ENCODE results near the gene SMYD3. TPM values are rescaled to one million over a fixed set of nuclear protein-coding genes. Genes with fewer than 3 reads are reported as not detected.

SMYD3 gene
- total and polyA plus RNA-seq, 10 of the 15 experiments (the other 5 are each of a cell fraction or from before 2014, with no cell fraction given), result 18.3 to 54.0 (median 24.8) TPM

- Histone ChIP-seq H3K9ac (ENCODE audit: control insufficient read depth, insufficient read depth, low read length) (no peak overlapping the region), H3K4me2 (ENCODE audit: control insufficient read depth, insufficient read depth) (no peak overlapping the region), H2AFZ (ENCODE audit: control insufficient read depth, low read depth, low read length) (no peak overlapping the region), H3K27ac (ENCODE audit: control insufficient read depth, insufficient read depth) (no peak overlapping the region), H3K4me3 (no peak overlapping the region), H3K36me3 (ENCODE audit: control insufficient read depth in 2 of 2, insufficient read depth in 2 of 2, low read length in 1 of 2) (no peaks in the 10 kb centered on the region), H3K27me3 (replicated peaks in 1 of 2; ENCODE audit: control insufficient read depth in 2 of 2, insufficient read depth in 2 of 2, low read length in 1 of 2) (no peaks in the 10 kb centered on the region), H3K79me2 (ENCODE audit: control insufficient read depth, insufficient read depth, low read length) (no peaks in the 10 kb centered on the region), H4K20me1 (ENCODE audit: control insufficient read depth, insufficient read depth) (no peaks in the 10 kb centered on the region), H3K9me3 (replicated peaks; ENCODE audit: control insufficient read depth, insufficient read depth, low read length) (peaks cover 10% of the 10 kb centered on the region), H3K4me1 (ENCODE audit: control insufficient read depth, insufficient read depth, low read length) (peaks cover 3% of the 10 kb centered on the region)
- ATAC-seq (no peak), FAIRE-seq (no peak), DNase-seq (ENCODE audit: low read depth, low spot score) (no peak)
- no TSS peak for BruUV-seq (replicated peaks)
- intact Hi-C loops (cut with micrococcal nuclease; ENCODE audit: unreplicated experiment) (no loop called here), in situ Hi-C loops (cut with MboI) (no loop called here)
- TF ChIP-seq POLR2A (IDR thresholded peaks at IDR 0.05; ENCODE audit: low read depth, low read length), result no peak
- TF ChIP-seq IKZF1 (conservative IDR thresholded peaks at IDR 0.05), result no peak; the same call in 1 of the 2 replicates
- TF ChIP-seq EP300 (IDR thresholded peaks at IDR 0.05; ENCODE audit: borderline replicate concordance in 1 of 2, control insufficient read depth in 1 of 2, low read depth in 2 of 2, low read length in 2 of 2), result no peak
- TF ChIP-seq TARDBP (IDR thresholded peaks at IDR 0.05; ENCODE audit: borderline replicate concordance), result no peak
- no peak for TF ChIP-seq EED (IDR thresholded peaks at IDR 0.05; ENCODE audit: low read depth)
- no peak for TF ChIP-seq JUNB (IDR thresholded peaks at IDR 0.05)
- peak; percentile 22 to 39; a peak in 2 of 4 replicates for TF ChIP-seq IKZF2 (IDR thresholded peaks at IDR 0.05)
- TF ChIP-seq KAT2A (conservative IDR thresholded peaks at IDR 0.05; ENCODE audit: control insufficient read depth, low read depth, low read length), result no peak
- 94% methylated on average over 6 of the region's 6 CpGs for WGBS (ENCODE audit: insufficient coverage, insufficient replicate concordance, low lambda C conversion rate, missing lambda C conversion rate)
- SMC1A ChIA-PET (ENCODE audit: uncharacterized antibody, unreplicated experiment), result interaction anchor here (1.1 to 1.3 kb wide), 2 partner anchors 11 to 221 kb away, joined by 3 read pairs; no protein-coding TSS in a partner anchor
- POLR2A ChIA-PET, result no interaction called here
- CTCF ChIA-PET, result interaction anchor here (1.1 kb wide), 1 partner anchor 13 kb away, joined by 3 read pairs; no protein-coding TSS in a partner anchor
- RAD21 ChIA-PET (ENCODE audit: unreplicated experiment), result no interaction called here
Measured at GRCh38 chr1:246435421-246436041, 71.5 kb downstream of the SMYD3 start.

- DNase-seq (ENCODE audit: low read depth, low spot score) (no peak), ATAC-seq (no peak), FAIRE-seq (no peak)
- BruUV-seq (replicated peaks), result no TSS peak
- no peaks in the 10 kb centered on the region for H4K20me1 ChIP-seq (ENCODE audit: control insufficient read depth, insufficient read depth)
- SMC1A ChIA-PET (ENCODE audit: uncharacterized antibody, unreplicated experiment), result no interaction called here
- no peak overlapping the region for H3K4me3 ChIP-seq
- peaks cover 10% of the 10 kb centered on the region for H3K9me3 ChIP-seq (replicated peaks; ENCODE audit: control insufficient read depth, insufficient read depth, low read length)
- no peaks in the 10 kb centered on the region for H3K27me3 ChIP-seq (replicated peaks in 1 of 2; ENCODE audit: control insufficient read depth in 2 of 2, insufficient read depth in 2 of 2, low read length in 1 of 2)
- RAD21 ChIA-PET (ENCODE audit: unreplicated experiment), result interaction anchor here (0.6 kb wide), 1 partner anchor 104 kb away, joined by 3 read pairs; no protein-coding TSS in a partner anchor
- intact Hi-C loops (cut with micrococcal nuclease; ENCODE audit: unreplicated experiment) (no loop called here), in situ Hi-C loops (cut with MboI) (no loop called here)
- POLR2A ChIA-PET, result no interaction called here
- 47% methylated on average over 5 of the region's 5 CpGs for WGBS (ENCODE audit: insufficient coverage, insufficient replicate concordance, low lambda C conversion rate, missing lambda C conversion rate)
- TF ChIP-seq RUNX3 (IDR thresholded peaks at IDR 0.05; ENCODE audit: low read length), result peak; percentile 27
- TF ChIP-seq PKNOX1 (IDR thresholded peaks at IDR 0.05), result 0 out of 2 replicates have a peak, but pooled peaks have one; percentile 18
- no peak for TF ChIP-seq SIN3A (IDR thresholded peaks at IDR 0.05; ENCODE audit: low read depth, low read length)
- TF ChIP-seq POU2F2 (IDR thresholded peaks at IDR 0.05; ENCODE audit: borderline replicate concordance, low read depth, low read length), result peak; percentile 37; the same call in 1 of the 3 replicates
- H2AFZ ChIP-seq (ENCODE audit: control insufficient read depth, low read depth, low read length), result no peak overlapping the region
- H3K9ac ChIP-seq (ENCODE audit: control insufficient read depth, insufficient read depth, low read length), result no peak overlapping the region
- no peak overlapping the region for H3K27ac ChIP-seq (ENCODE audit: control insufficient read depth, insufficient read depth)
- no peaks in the 10 kb centered on the region for H3K36me3 ChIP-seq (ENCODE audit: control insufficient read depth in 2 of 2, insufficient read depth in 2 of 2, low read length in 1 of 2)
- CTCF ChIA-PET, result no interaction called here
- H3K4me2 ChIP-seq (ENCODE audit: control insufficient read depth, insufficient read depth), result no peak overlapping the region
- H3K4me1 ChIP-seq (ENCODE audit: control insufficient read depth, insufficient read depth, low read length), result peaks cover 3% of the 10 kb centered on the region
- no peaks in the 10 kb centered on the region for H3K79me2 ChIP-seq (ENCODE audit: control insufficient read depth, insufficient read depth, low read length)
Measured at GRCh38 chr1:246434335-246434734, 72.7 kb downstream of the SMYD3 start.
